Stimulated activated CD8-positive, alpha-beta memory T cell treated with anti-CD3 and anti-CD28 coated beads, Interleukin-4, amount 100 ng/mL, for 4 hours (primary cell): ENCODE results near the gene ZSCAN4.
A peak's percentile ranks its signal among the peaks of the same experiment; 100 is the strongest.

Experiments used
- DNase-seq, 2 donors: peaks; one replicate each; pipeline ENCODE4 v3.0.0-alpha.2; 2020; ENCODE audit warnings: low read depth in 2 of 2, low spot score in 1 of 2

The ZSCAN4 gene

GRCh38 chr19:57668635-57669034, at the start of gene ZSCAN4:
Gene ZSCAN4, plus strand, starts transcription at chr19:57668935. Its CDS starts 7,211 bp downstream, at chr19:57676146.
- DNase-seq, result no peak

GRCh38 chr19:57620673-57621348, 47.9 kb upstream of the ZSCAN4 start:
- no peak for DNase-seq

- no peak for DNase-seq
Measured at GRCh38 chr19:57623091-57623490, 45.6 kb upstream of the ZSCAN4 start.

GRCh38 chr19:57632987-57633831, 35.5 kb upstream of the ZSCAN4 start, which contains the start of gene ZNF211:
Gene ZNF211, plus strand, starts transcription at chr19:57633168. Its CDS starts 179 bp downstream, at chr19:57633347.
- peak; percentile 61 to 82 for DNase-seq

GRCh38 chr19:57633832-57634131, 35.0 kb upstream of the ZSCAN4 start:
- DNase-seq, result no peak

GRCh38 chr19:57637379-57637778, 31.4 kb upstream of the ZSCAN4 start:
- DNase-seq, result no peak

GRCh38 chr19:57641715-57642234, 27.0 kb upstream of the ZSCAN4 start:
- no peak for DNase-seq

GRCh38 chr19:57642396-57643046, 26.2 kb upstream of the ZSCAN4 start:
- no peak for DNase-seq

- DNase-seq, result no peak
Measured at GRCh38 chr19:57643734-57644133, 25.0 kb upstream of the ZSCAN4 start.

- no peak for DNase-seq
Measured at GRCh38 chr19:57648331-57649003, 20.3 kb upstream of the ZSCAN4 start.

GRCh38 chr19:57651654-57651996, 17.1 kb upstream of the ZSCAN4 start:
- DNase-seq, result no peak

- DNase-seq, result no peak
Measured at GRCh38 chr19:57653689-57654088, 15.0 kb upstream of the ZSCAN4 start.

- no peak for DNase-seq
Measured at GRCh38 chr19:57655443-57655842, 13.3 kb upstream of the ZSCAN4 start.

- no peak for DNase-seq
Measured at GRCh38 chr19:57656346-57656745, 12.4 kb upstream of the ZSCAN4 start.

GRCh38 chr19:57664269-57665127, 4.2 kb upstream of the ZSCAN4 start:
- no peak for DNase-seq

GRCh38 chr19:57665261-57665806, 3.4 kb upstream of the ZSCAN4 start:
- no peak for DNase-seq

GRCh38 chr19:57667228-57667627, 1.5 kb upstream of the ZSCAN4 start:
- no peak for DNase-seq

- DNase-seq, result no peak
Measured at GRCh38 chr19:57671124-57671895, 2.6 kb downstream of the ZSCAN4 start.

GRCh38 chr19:57672466-57672865, 3.7 kb downstream of the ZSCAN4 start:
- DNase-seq, result no peak
